ENCODE measurements around the gene SASH1. TPM values are rescaled to one million over a fixed set of nuclear protein-coding genes. Genes with fewer than 3 reads are reported as not detected.

The SASH1 gene
- total and polyA plus RNA-seq, 9 of the 15 experiments (the other 6 are each of a cell fraction or from before 2014, with no cell fraction given): 0.35 to 3.5 (median 1.6) TPM

GRCh38 chr6:148416330-148416965, 73.8 kb downstream of the SASH1 start:
- intact Hi-C loops (cut with micrococcal nuclease): no loop called here
- no TSS peak for BruUV-seq (replicated peaks)
- Histone ChIP-seq H3K4me2 (ENCODE audit: insufficient read depth, low read length) (no peak overlapping the region), H3K79me2 (ENCODE audit: control insufficient read depth, insufficient read depth, low read length) (no peaks in the 10 kb centered on the region), H2AFZ (ENCODE audit: low read depth, low read length) (no peak overlapping the region), H3K36me3 (ENCODE audit: control insufficient read depth, insufficient read depth, low read length) (no peaks in the 10 kb centered on the region), H4K20me1 (replicated peaks; ENCODE audit: control insufficient read depth, insufficient read depth, low read length) (no peaks in the 10 kb centered on the region), H3K9ac (ENCODE audit: insufficient read depth in 1 of 2, low read depth in 2 of 2, low read length in 2 of 2) (no peak overlapping the region), H3K9me3 (replicated peaks; ENCODE audit: control insufficient read depth, insufficient read depth, low read depth, low read length) (no peaks in the 10 kb centered on the region), H3K9me1 (ENCODE audit: control insufficient read depth, insufficient read depth, low read length) (no peaks in the 10 kb centered on the region), H3K27me3 (ENCODE audit: control insufficient read depth in 2 of 2, insufficient read depth in 2 of 2, low read length in 2 of 2) (peaks cover 10 to 14% of the 10 kb centered on the region in 2 experiments; a peak in 4 of 5 replicates), H3K4me3 (no peak overlapping the region), H3K4me1 (replicated peaks in 1 of 2; ENCODE audit: control insufficient read depth in 2 of 2, insufficient read depth in 2 of 2, low read length in 2 of 2) (no peaks in the 10 kb centered on the region), H3K27ac (ENCODE audit: extremely low read depth, low read depth, low read length) (no peak overlapping the region)
- WGBS (ENCODE audit: insufficient coverage, low coverage, missing lambda C conversion rate): 0% methylated on average over 7 of the region's 7 CpGs
- CTCF ChIA-PET (ENCODE audit: low intra/inter-chr PET ratio): no interaction called here
- ATAC-seq: no peak
- in situ Hi-C loops (cut with MboI): no loop called here
- POLR2A ChIA-PET: interaction anchor here (0.9 to 1.1 kb wide), 2 partner anchors 9 to 34 kb away, joined by 3 to 5 read pairs; no protein-coding TSS in a partner anchor
- no peak for FAIRE-seq
- DNase-seq (ENCODE audit: extremely low read depth in 1 of 4, low spot score in 3 of 4): no peak
- TF ChIP-seq RB1 (IDR thresholded peaks at IDR 0.05; ENCODE audit: low read depth) (no peak), CHD7 (IDR thresholded peaks at IDR 0.05; ENCODE audit: low read depth, low read length) (no peak), NR2F6 (CRISPR knock-in tag; IDR thresholded peaks at IDR 0.05) (no peak), TCF7 (IDR thresholded peaks at IDR 0.05; ENCODE audit: borderline replicate concordance) (no peak), DPF2 (IDR thresholded peaks at IDR 0.05) (no peak), PHTF2 (CRISPR knock-in tag; IDR thresholded peaks at IDR 0.05) (no peak), SAFB2 (IDR thresholded peaks at IDR 0.05; ENCODE audit: borderline replicate concordance, low read depth, low read length, severe bottlenecking) (no peak), KLF1 (tag; IDR thresholded peaks at IDR 0.05) (no peak), TCF7L2 (IDR thresholded peaks at IDR 0.05; ENCODE audit: low read depth, low read length) (no peak), SMARCB1 (IDR thresholded peaks at IDR 0.05; ENCODE audit: insufficient read length, low read depth) (no peak), NFE2 (IDR thresholded peaks at IDR 0.05; ENCODE audit: low read depth) (no peak), ZC3H11A (IDR thresholded peaks at IDR 0.05; ENCODE audit: low read depth, low read length) (no peak)
- TF ChIP-seq, protein P1, sequence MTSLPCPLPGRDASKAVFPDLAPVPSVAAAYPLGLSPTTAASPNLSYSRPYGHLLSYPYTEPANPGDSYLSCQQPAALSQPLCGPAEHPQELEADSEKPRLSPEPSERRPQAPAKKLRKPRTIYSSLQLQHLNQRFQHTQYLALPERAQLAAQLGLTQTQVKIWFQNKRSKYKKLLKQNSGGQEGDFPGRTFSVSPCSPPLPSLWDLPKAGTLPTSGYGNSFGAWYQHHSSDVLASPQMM (CRISPR knock-in tag; IDR thresholded peaks at IDR 0.05): no peak
